Measurements from ENCODE around the gene FHAD1. TPM values are rescaled to one million over a fixed set of nuclear protein-coding genes. Genes with fewer than 3 reads are reported as not detected.

Gene FHAD1
- total RNA-seq, 2 experiments from 2014 or later, result 0.34 to 0.64 TPM

GRCh38 chr1:15414445-15414983, 167.5 kb downstream of the FHAD1 start:
- DNase-seq, result no peak
- POLR2A ChIA-PET, result no interaction called here
- H3K9me3 Mint-ChIP-seq, result no peaks in the 10 kb centered on the region
- ATAC-seq (ENCODE audit: low read depth), result no peak
- no peak overlapping the region for H3K4me3 Mint-ChIP-seq
- peaks cover 23% of the 10 kb centered on the region for H3K36me3 Mint-ChIP-seq
- H3K27me3 Mint-ChIP-seq, result no peaks in the 10 kb centered on the region
- peaks cover 42% of the 10 kb centered on the region for H3K4me1 Mint-ChIP-seq
- no peak overlapping the region for H3K27ac Mint-ChIP-seq

- Mint-ChIP-seq H3K9me3 (peaks cover 4% of the 10 kb centered on the region), H3K27me3 (no peaks in the 10 kb centered on the region), H3K36me3 (peaks cover 32% of the 10 kb centered on the region), H3K4me1 (peaks cover 36% of the 10 kb centered on the region), H3K27ac (peak overlapping the region; percentile 56), H3K4me3 (peak overlapping the region; percentile 26)
- POLR2A ChIA-PET, result no interaction called here
- ATAC-seq (ENCODE audit: low read depth) (peak; percentile 76), DNase-seq (peak; percentile 51)
Observed at GRCh38 chr1:15417059-15417934, 170.3 kb downstream of the FHAD1 start.

GRCh38 chr1:15418806-15419515, 171.9 kb downstream of the FHAD1 start:
- Mint-ChIP-seq H3K4me3 (no peak overlapping the region), H3K9me3 (peaks cover 4% of the 10 kb centered on the region), H3K36me3 (peaks cover 25% of the 10 kb centered on the region), H3K27ac (no peak overlapping the region), H3K27me3 (no peaks in the 10 kb centered on the region), H3K4me1 (peaks cover 33% of the 10 kb centered on the region)
- DNase-seq (no peak), ATAC-seq (ENCODE audit: low read depth) (no peak)
- POLR2A ChIA-PET, result interaction anchor here (2.1 kb wide), 1 partner anchor 7 kb away, joined by 5 read pairs; no protein-coding TSS in a partner anchor

- H3K36me3 Mint-ChIP-seq, result peaks cover 13% of the 10 kb centered on the region
- no peak overlapping the region for H3K4me3 Mint-ChIP-seq
- no peak overlapping the region for H3K27ac Mint-ChIP-seq
- no peaks in the 10 kb centered on the region for H3K27me3 Mint-ChIP-seq
- DNase-seq (no peak), ATAC-seq (ENCODE audit: low read depth) (no peak)
- peaks cover 4% of the 10 kb centered on the region for H3K9me3 Mint-ChIP-seq
- POLR2A ChIA-PET, result interaction anchor here (1.3 to 2.1 kb wide), 2 partner anchors 9 to 11 kb away, joined by 3 to 5 read pairs; partner anchors contain the start of gene EFHD2
- peaks cover 21% of the 10 kb centered on the region for H3K4me1 Mint-ChIP-seq
Observed at GRCh38 chr1:15420853-15421465, 173.9 kb downstream of the FHAD1 start.

- no peak overlapping the region for H3K4me3 Mint-ChIP-seq
- no peak overlapping the region for H3K27ac Mint-ChIP-seq
- peaks cover 16% of the 10 kb centered on the region for H3K36me3 Mint-ChIP-seq
- peaks cover 11% of the 10 kb centered on the region for H3K4me1 Mint-ChIP-seq
- peaks cover 4% of the 10 kb centered on the region for H3K9me3 Mint-ChIP-seq
- no peaks in the 10 kb centered on the region for H3K27me3 Mint-ChIP-seq
- DNase-seq (no peak), ATAC-seq (ENCODE audit: low read depth) (no peak)
- POLR2A ChIA-PET, result no interaction called here
Observed at GRCh38 chr1:15422871-15423270, 175.8 kb downstream of the FHAD1 start.

GRCh38 chr1:15423355-15424077, 176.5 kb downstream of the FHAD1 start:
- Mint-ChIP-seq H3K27ac (no peak overlapping the region), H3K4me1 (peaks cover 11% of the 10 kb centered on the region), H3K27me3 (no peaks in the 10 kb centered on the region), H3K36me3 (peaks cover 16% of the 10 kb centered on the region), H3K4me3 (no peak overlapping the region), H3K9me3 (peaks cover 4% of the 10 kb centered on the region)
- POLR2A ChIA-PET, result no interaction called here
- ATAC-seq (ENCODE audit: low read depth) (no peak), DNase-seq (no peak)

- Mint-ChIP-seq H3K4me3 (no peak overlapping the region), H3K9me3 (peaks cover 4% of the 10 kb centered on the region), H3K4me1 (peaks cover 11% of the 10 kb centered on the region), H3K36me3 (peaks cover 16% of the 10 kb centered on the region), H3K27me3 (no peaks in the 10 kb centered on the region), H3K27ac (no peak overlapping the region)
- DNase-seq (no peak), ATAC-seq (ENCODE audit: low read depth) (no peak)
- POLR2A ChIA-PET, result no interaction called here
Observed at GRCh38 chr1:15424146-15424667, 177.2 kb downstream of the FHAD1 start.

GRCh38 chr1:15424981-15425380, 178.0 kb downstream of the FHAD1 start:
- no peak for DNase-seq
- H3K27ac Mint-ChIP-seq, result no peak overlapping the region
- H3K36me3 Mint-ChIP-seq, result peaks cover 13% of the 10 kb centered on the region

GRCh38 chr1:15425521-15425920, 178.5 kb downstream of the FHAD1 start:
- POLR2A ChIA-PET, result no interaction called here
- Mint-ChIP-seq H3K4me3 (no peak overlapping the region), H3K4me1 (peaks cover 8% of the 10 kb centered on the region), H3K27me3 (no peaks in the 10 kb centered on the region), H3K9me3 (peaks cover 4% of the 10 kb centered on the region), H3K36me3 (peaks cover 9% of the 10 kb centered on the region), H3K27ac (no peak overlapping the region)
- no peak for ATAC-seq (ENCODE audit: low read depth)
- no peak for DNase-seq

More at GRCh38 chr1:15424981-15425380, 178.0 kb downstream of the FHAD1 start:
- no peak for ATAC-seq (ENCODE audit: low read depth)
- H3K27me3 Mint-ChIP-seq, result no peaks in the 10 kb centered on the region
- peaks cover 4% of the 10 kb centered on the region for H3K9me3 Mint-ChIP-seq
- peaks cover 11% of the 10 kb centered on the region for H3K4me1 Mint-ChIP-seq
- H3K4me3 Mint-ChIP-seq, result no peak overlapping the region
- POLR2A ChIA-PET, result no interaction called here

- H3K4me1 Mint-ChIP-seq, result peaks cover 8% of the 10 kb centered on the region
- no peak overlapping the region for H3K4me3 Mint-ChIP-seq
- DNase-seq (no peak), ATAC-seq (ENCODE audit: low read depth) (no peak)
- peak overlapping the region; percentile 69 for H3K27ac Mint-ChIP-seq
- H3K27me3 Mint-ChIP-seq, result no peaks in the 10 kb centered on the region
- H3K9me3 Mint-ChIP-seq, result peaks cover under 1% of the 10 kb centered on the region
- POLR2A ChIA-PET, result no interaction called here
- H3K36me3 Mint-ChIP-seq, result peaks cover 5% of the 10 kb centered on the region
Observed at GRCh38 chr1:15425958-15426357, 178.9 kb downstream of the FHAD1 start.

- no peaks in the 10 kb centered on the region for H3K9me3 Mint-ChIP-seq
- DNase-seq (no peak), ATAC-seq (ENCODE audit: low read depth) (no peak)
- peak overlapping the region; percentile 69 for H3K27ac Mint-ChIP-seq
- POLR2A ChIA-PET, result no interaction called here
- H3K4me3 Mint-ChIP-seq, result no peak overlapping the region
- H3K4me1 Mint-ChIP-seq, result peaks cover 8% of the 10 kb centered on the region
- no peaks in the 10 kb centered on the region for H3K27me3 Mint-ChIP-seq
- H3K36me3 Mint-ChIP-seq, result peaks cover 3% of the 10 kb centered on the region
Observed at GRCh38 chr1:15426492-15427279, 179.7 kb downstream of the FHAD1 start.

- H3K4me3 Mint-ChIP-seq, result no peak overlapping the region
- ATAC-seq (ENCODE audit: low read depth) (no peak), DNase-seq (no peak)
- H3K4me1 Mint-ChIP-seq, result peaks cover 8% of the 10 kb centered on the region
- H3K27ac Mint-ChIP-seq, result no peak overlapping the region
- H3K27me3 Mint-ChIP-seq, result no peaks in the 10 kb centered on the region
- H3K9me3 Mint-ChIP-seq, result no peaks in the 10 kb centered on the region
- peaks cover 3% of the 10 kb centered on the region for H3K36me3 Mint-ChIP-seq
- POLR2A ChIA-PET, result no interaction called here
Observed at GRCh38 chr1:15427280-15427666, 180.2 kb downstream of the FHAD1 start.

Measured in activated naive CD8-positive, alpha-beta T cell treated with anti-CD3 and anti-CD28 coated beads, Interleukin-2, amount 10 ng/mL, durations not matched to agents 7 days and 5 days (primary cell).